SK-N-SH treated with all-trans-retinoic acid at 6 μM for 48 hours (cell line): ENCODE results near the gene PRTFDC1.

Experiments
- TCF4 ChIP-seq: fragments of 250-450 bp; sonication (Bioruptor Pico); IDR thresholded peaks from 2 replicates; pipeline ENCODE4 v1.8.0; 2021; ENCODE audit warnings: mild to moderate bottlenecking, moderate library complexity, borderline replicate concordance
- TOX ChIP-seq: fragments of 250-450 bp; sonication (Bioruptor Pico); IDR thresholded peaks from 2 replicates; pipeline ENCODE4 v1.8.0; 2021; ENCODE audit warnings: mild to moderate bottlenecking, moderate library complexity, borderline replicate concordance
- ZFP3 ChIP-seq: fragments of 250-450 bp; sonication (Bioruptor Pico); IDR thresholded peaks from 2 replicates; pipeline ENCODE4 v1.5.0; 2020; ENCODE audit warnings: mild to moderate bottlenecking, moderate library complexity

DNA sequence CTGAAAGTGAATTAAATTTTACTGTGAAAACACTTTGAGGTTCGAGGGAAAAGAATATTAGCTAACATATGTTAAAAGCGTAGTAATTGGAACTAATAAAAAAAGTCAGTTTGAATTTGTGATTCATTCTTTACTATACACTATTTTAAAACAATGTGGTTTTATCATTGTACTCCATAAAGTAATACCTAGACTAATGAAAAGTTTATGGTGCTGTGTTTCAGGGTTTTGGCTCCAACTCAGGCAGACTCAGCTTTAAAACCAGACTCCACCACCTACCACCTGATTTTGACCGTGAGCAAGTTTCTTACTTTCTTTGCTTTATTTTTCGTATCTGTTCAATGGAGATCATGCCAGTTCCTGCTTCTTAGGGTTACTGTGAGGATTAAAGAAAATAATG, 9.2 kb upstream of the PRTFDC1 start:
- TF ChIP-seq TCF4 (CRISPR knock-in tag) = no peak
- no peak for TF ChIP-seq TOX (CRISPR knock-in tag)
- no peak for TF ChIP-seq ZFP3 (CRISPR knock-in tag)
